Smooth muscle cell (in vitro differentiated cells): Measurements from ENCODE around the gene RFPL3. TPM values are rescaled to one million over a fixed set of nuclear protein-coding genes. Genes with fewer than 3 reads are reported as not detected.
"Not testable (repeated sequence)": the region's sequence is repeated elsewhere in the genome, so short reads cannot be mapped to it uniquely, and the experiment has no call there.

ENCODE experiments used
- DNase-seq: peaks from one replicate; lab custom pipeline; 2025; ENCODE audit not compliant: unreplicated experiment; lab: John Stamatoyannopoulos, UW
- H2AFZ ChIP-seq: fragments of 200-600 bp; sonication (generic); 2 replicates; pipeline ENCODE4 v1.6.0; 2016; ENCODE audit warnings: antibody characterized with exemption, low read depth, mild to moderate bottlenecking
- H3F3A ChIP-seq: fragments of 200-600 bp; sonication (generic); 2 replicates; pipeline ENCODE4 v1.6.0; 2017; ENCODE audit warnings: antibody characterized with exemption, low read depth
- H3K27ac ChIP-seq: fragments of 200-600 bp; sonication (generic); 2 replicates; pipeline ENCODE4 v1.5.1; 2016; ENCODE audit warnings: low read depth, mild to moderate bottlenecking
- H3K27me3 ChIP-seq: fragments of 200-600 bp; sonication (generic); 2 replicates; pipeline ENCODE4 v1.6.1; 2016; ENCODE audit warnings: low read depth, mild to moderate bottlenecking
- H3K36me3 ChIP-seq: fragments of 200-600 bp; sonication (generic); 2 replicates; pipeline ENCODE4 v1.5.1; 2016; ENCODE audit warnings: low read depth
- H3K4me1 ChIP-seq: fragments of 200-600 bp; sonication (generic); 2 replicates; pipeline ENCODE4 v1.5.1; 2016; ENCODE audit warnings: low read depth
- H3K4me2 ChIP-seq: fragments of 200-600 bp; sonication (generic); 2 replicates; pipeline ENCODE4 v1.6.0; 2016; ENCODE audit warnings: mild to moderate bottlenecking
- H3K4me3 ChIP-seq: fragments of 200-600 bp; sonication (generic); 2 replicates; pipeline ENCODE4 v1.5.1; 2016; ENCODE audit warnings: mild to moderate bottlenecking
- H3K79me2 ChIP-seq: fragments of 200-600 bp; sonication (generic); 2 replicates; pipeline ENCODE4 v1.6.0; 2016; ENCODE audit warnings: low read depth, mild to moderate bottlenecking
- H3K9ac ChIP-seq: fragments of 200-600 bp; sonication (generic); 2 replicates; pipeline ENCODE4 v1.6.0; 2016; ENCODE audit warnings: low read depth
- H3K9me3 ChIP-seq: fragments of 200-600 bp; sonication (generic); replicated peaks from 2 replicates; pipeline ENCODE4 v1.5.1; 2016; ENCODE audit warnings: low read depth
- H4K20me1 ChIP-seq: fragments of 200-600 bp; sonication (generic); 2 replicates; pipeline ENCODE4 v1.6.0; 2016; ENCODE audit warnings: low read depth
- CTCF ChIP-seq: fragments of 200-600 bp; sonication (generic); IDR thresholded peaks from 2 replicates; pipeline ENCODE4 v1.5.1; 2017; ENCODE audit warnings: borderline replicate concordance, mild to moderate bottlenecking, antibody characterized with exemption; ENCODE audit not compliant: insufficient read depth, poor library complexity, severe bottlenecking
- WGBS: methylation state at CpG from one replicate; pipeline ENCODE4 v1.1.7; 2016; ENCODE audit warnings: low lambda C conversion rate; 5-methylcytosine and 5-hydroxymethylcytosine counted together
- polyA plus RNA-seq: library from polyadenylated mRNA; unstranded; fragments of >200 nt; fragmentation: Nextera tagmentation; extraction: Ambion mirVana; gene quantifications from 2 replicates; pipeline ENCODE4 v1.2.1, GENCODE V29; 2016
- total RNA-seq: library from RNA; depleted of rRNA; stranded (reverse); fragments of >200 nt; gene quantifications from 2 replicates; pipeline ENCODE4 v1.2.3, GENCODE V29; 2014

The RFPL3 gene
- total and polyA plus RNA-seq, 2 experiments from 2014 or later, result 0.26 TPM; not detected in 1

DNA sequence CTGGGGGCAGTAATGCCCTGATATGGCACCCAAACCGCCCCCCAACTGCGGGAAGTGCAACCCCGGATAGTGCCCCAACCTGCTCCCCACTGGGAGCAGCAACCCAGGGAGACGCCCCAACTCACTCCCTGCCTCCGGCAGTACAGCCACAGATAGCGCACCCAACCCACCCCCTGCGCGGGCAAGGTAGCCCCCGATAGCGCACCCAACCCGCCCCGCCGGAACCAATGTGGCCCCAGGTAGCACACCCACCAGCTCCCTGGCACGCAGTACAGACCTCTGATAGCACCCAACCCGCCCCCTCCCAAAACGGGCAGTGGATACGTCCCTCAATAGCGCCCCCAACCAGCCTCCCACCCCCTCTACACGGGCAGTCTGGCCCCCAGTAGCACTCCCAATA, 3.8 kb upstream of the RFPL3 start:
- Histone ChIP-seq H3K36me3 (no peaks in the 10 kb centered on the region), H3K27ac (no peak overlapping the region), H2AFZ (no peak overlapping the region), H3K9ac (no peak overlapping the region), H3K27me3 (no peaks in the 10 kb centered on the region), H3K79me2 (no peaks in the 10 kb centered on the region), H4K20me1 (no peaks in the 10 kb centered on the region), H3K4me3 (no peak overlapping the region), H3K4me2 (no peak overlapping the region), H3K4me1 (no peaks in the 10 kb centered on the region), H3K9me3 (no peaks in the 10 kb centered on the region), H3F3A (no peaks in the 10 kb centered on the region)
- DNase-seq, result no peak
- 95% methylated on average over 8 of the region's 19 CpGs for WGBS
- TF ChIP-seq CTCF, result no peak

DNA sequence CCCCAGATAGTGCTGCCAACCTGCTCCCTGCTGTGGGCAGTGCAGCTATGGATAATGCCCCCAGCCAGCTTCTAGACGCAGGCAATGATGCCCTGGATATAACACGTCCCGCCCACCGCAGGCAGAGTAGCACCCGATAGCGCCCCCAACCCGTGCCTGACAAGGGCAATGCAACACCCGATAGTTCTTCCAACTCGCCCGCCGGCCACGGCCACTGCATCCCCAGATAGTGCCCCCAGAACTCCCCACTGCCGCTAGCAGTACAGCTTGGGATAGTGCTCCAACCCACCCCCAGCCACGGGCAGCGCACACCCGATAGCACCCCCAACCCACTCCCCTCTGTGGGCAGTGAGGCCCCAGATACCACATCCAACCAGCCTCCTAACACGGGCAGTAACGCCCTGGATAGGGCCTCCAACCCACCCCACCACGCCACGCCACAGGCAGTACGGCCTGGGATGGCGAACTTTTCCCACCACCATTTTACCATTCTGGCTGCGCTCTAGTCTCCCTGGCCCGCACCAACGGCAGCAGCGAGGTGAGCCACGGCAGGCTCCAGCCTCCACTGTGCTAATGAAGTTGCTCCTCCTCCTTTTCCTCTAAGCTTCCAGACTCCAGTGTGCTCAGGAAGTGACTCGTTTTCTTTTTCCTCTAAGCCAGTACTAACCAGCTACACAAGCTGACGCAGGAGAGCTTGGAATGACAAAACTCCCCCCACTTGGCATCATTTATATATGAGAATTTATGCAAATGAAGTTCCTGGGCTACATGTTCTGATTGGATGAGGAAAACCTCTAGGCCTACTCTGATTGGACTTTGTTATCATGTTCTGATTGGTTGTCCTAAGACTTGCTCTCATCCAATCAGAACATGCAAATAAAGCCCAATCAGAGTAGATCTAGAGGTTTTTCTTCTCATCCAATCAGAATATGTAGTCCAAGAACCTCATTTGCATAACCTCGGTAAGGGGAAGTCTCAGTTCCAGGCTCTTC, 3.0 kb upstream of the RFPL3 start:
- Histone ChIP-seq H3K36me3 (no peaks in the 10 kb centered on the region), H3K9ac (no peak overlapping the region), H3K4me1 (no peaks in the 10 kb centered on the region), H3K4me2 (no peak overlapping the region), H3K4me3 (no peak overlapping the region), H3K27me3 (no peaks in the 10 kb centered on the region), H3F3A (no peaks in the 10 kb centered on the region), H2AFZ (no peak overlapping the region), H3K27ac (no peak overlapping the region), H4K20me1 (no peaks in the 10 kb centered on the region), H3K9me3 (no peaks in the 10 kb centered on the region), H3K79me2 (no peaks in the 10 kb centered on the region)
- 89% methylated on average over 29 of the region's 30 CpGs for WGBS
- no peak for DNase-seq
- no peak for TF ChIP-seq CTCF

DNA sequence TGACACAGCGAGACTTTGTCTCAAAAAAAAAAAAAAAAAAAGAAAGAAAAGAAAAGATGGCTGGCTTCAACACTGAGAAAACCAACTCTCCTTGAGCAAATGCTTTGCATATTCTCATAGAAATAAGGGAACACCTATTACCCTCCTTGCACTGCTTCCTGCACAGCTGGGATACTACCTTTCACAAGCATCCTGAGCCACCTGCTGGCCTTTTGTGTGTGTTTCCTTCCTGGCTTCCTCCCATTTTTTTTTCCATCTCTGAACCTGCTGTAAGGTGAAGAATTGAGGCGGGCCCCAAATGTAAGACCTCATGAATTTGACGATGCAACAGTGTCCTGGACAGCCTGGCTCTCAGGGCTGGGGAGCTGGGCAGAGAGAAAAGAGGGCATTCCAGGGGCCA, 1.9 kb upstream of the RFPL3 start:
- 77% methylated on average over 3 of the region's 3 CpGs for WGBS
- H3K27me3 ChIP-seq, result no peaks in the 10 kb centered on the region
- no peaks in the 10 kb centered on the region for H3F3A ChIP-seq
- H2AFZ ChIP-seq, result no peak overlapping the region
- H3K79me2 ChIP-seq, result no peaks in the 10 kb centered on the region
- H4K20me1 ChIP-seq, result no peaks in the 10 kb centered on the region
- no peak overlapping the region for H3K4me2 ChIP-seq
- H3K9ac ChIP-seq, result no peak overlapping the region
- no peaks in the 10 kb centered on the region for H3K36me3 ChIP-seq
- no peaks in the 10 kb centered on the region for H3K9me3 ChIP-seq
- H3K4me3 ChIP-seq, result no peak overlapping the region
- DNase-seq, result no peak
- H3K4me1 ChIP-seq, result no peaks in the 10 kb centered on the region
- TF ChIP-seq CTCF, result no peak
- no peak overlapping the region for H3K27ac ChIP-seq

GRCh38 chr22:32360096-32360495, 2.4 kb downstream of the RFPL3 start:
- 83% methylated on average over 11 of the region's 11 CpGs for WGBS
- not testable (repeated sequence) for H3K36me3 ChIP-seq, H3K27ac ChIP-seq, H4K20me1 ChIP-seq, H2AFZ ChIP-seq, H3K9ac ChIP-seq, H3K4me1 ChIP-seq, DNase-seq, H3K4me2 ChIP-seq, H3K27me3 ChIP-seq, H3K4me3 ChIP-seq, H3K9me3 ChIP-seq, H3K79me2 ChIP-seq, H3F3A ChIP-seq
